ENCODE results near the gene SH3PXD2A. TPM values are rescaled to one million over a fixed set of nuclear protein-coding genes. Genes with fewer than 3 reads are reported as not detected.
"Not testable (repeated sequence)": the region's sequence is repeated elsewhere in the genome, so short reads cannot be mapped to it uniquely, and the experiment has no call there.

The SH3PXD2A gene
- total and polyA plus RNA-seq, 12 donors, result 5.7 to 34.5 (median 19.2) TPM

GRCh38 chr10:103849212-103849877, 6.0 kb downstream of the SH3PXD2A start:
- intact Hi-C loops (cut with DNase I), result no loop called here
- WGBS, 4 donors, result 72 to 87% (median 82%) methylated on average over 9 to 10 of the region's 10 CpGs
- Histone ChIP-seq H3K9me3 (replicated peaks in 1 of 3) (no peaks in the 10 kb centered on the region), H3K4me3 (no peak overlapping the region), H3K27me3 (no peaks in the 10 kb centered on the region), H3K27ac (peak overlapping the region in 2 of 5 donors; percentile 73 to 88), H3K36me3 (replicated peaks in 1 of 2) (no peaks in the 10 kb centered on the region), H3K4me1 (replicated peaks in 1 of 2) (peaks cover 0 to 54% of the 10 kb centered on the region in 2 donors)
- TF ChIP-seq CTCF (IDR thresholded peaks at IDR 0.05), result no peak
- no peak for TF ChIP-seq POLR2A (IDR thresholded peaks at IDR 0.05)
- no peak for DNase-seq

GRCh38 chr10:103847909-103848468, 7.4 kb downstream of the SH3PXD2A start:
- intact Hi-C loops (cut with DNase I), result no loop called here
- 72 to 85% (median 77%) methylated on average over 8 of the region's 8 CpGs for WGBS, 4 donors
- Histone ChIP-seq H3K4me3 (no peak overlapping the region), H3K9me3 (replicated peaks in 1 of 3) (no peaks in the 10 kb centered on the region), H3K36me3 (replicated peaks in 1 of 2) (no peaks in the 10 kb centered on the region), H3K27me3 (no peaks in the 10 kb centered on the region), H3K4me1 (replicated peaks in 1 of 2) (peaks cover 0 to 51% of the 10 kb centered on the region in 2 donors), H3K27ac (no peak overlapping the region)
- DNase-seq, result no peak
- TF ChIP-seq POLR2A (IDR thresholded peaks at IDR 0.05), result no peak
- TF ChIP-seq CTCF (IDR thresholded peaks at IDR 0.05), result peak in 1 of 6 experiments; percentile 11

- no peak overlapping the region for H3K27ac ChIP-seq
- 77 to 94% (median 85%) methylated on average over 4 to 7 of the region's 7 CpGs for WGBS, 4 donors
- intact Hi-C loops (cut with DNase I), result no loop called here
- H3K36me3 ChIP-seq (replicated peaks in 1 of 2), result no peaks in the 10 kb centered on the region
- no peaks in the 10 kb centered on the region for H3K9me3 ChIP-seq (replicated peaks in 1 of 3)
- no peaks in the 10 kb centered on the region for H3K27me3 ChIP-seq
- TF ChIP-seq POLR2A (IDR thresholded peaks at IDR 0.05), result no peak
- no peak for TF ChIP-seq CTCF (IDR thresholded peaks at IDR 0.05)
- H3K4me3 ChIP-seq, result no peak overlapping the region
- no peak for DNase-seq
- peaks cover 0 to 44% of the 10 kb centered on the region in 2 donors for H3K4me1 ChIP-seq (replicated peaks in 1 of 2)
These were observed 8.0 kb downstream of the SH3PXD2A start for GRCh38 chr10:103847346-103847745.

GRCh38 chr10:103845972-103846371, 9.4 kb downstream of the SH3PXD2A start:
- TF ChIP-seq POLR2A (IDR thresholded peaks at IDR 0.05), result no peak
- no peak for TF ChIP-seq CTCF (IDR thresholded peaks at IDR 0.05)
- Histone ChIP-seq H3K27me3 (no peaks in the 10 kb centered on the region), H3K27ac (peak overlapping the region in 1 of 5 donors; percentile 46), H3K9me3 (replicated peaks in 1 of 3) (no peaks in the 10 kb centered on the region), H3K4me3 (no peak overlapping the region), H3K4me1 (replicated peaks in 1 of 2) (peaks cover 0 to 32% of the 10 kb centered on the region in 2 donors), H3K36me3 (replicated peaks in 1 of 2) (no peaks in the 10 kb centered on the region)
- intact Hi-C loops (cut with DNase I), result no loop called here
- DNase-seq, result peak in 2 of 7 donors; percentile 38 to 40
- 55 to 63% (median 61%) methylated on average over 5 of the region's 5 CpGs for WGBS, 4 donors

GRCh38 chr10:103845346-103845745, 10.0 kb downstream of the SH3PXD2A start:
- H3K36me3 ChIP-seq (replicated peaks in 1 of 2); DNase-seq; H3K27me3 ChIP-seq; H3K27ac ChIP-seq; H3K9me3 ChIP-seq (replicated peaks in 1 of 3); H3K4me3 ChIP-seq; intact Hi-C loops (cut with DNase I): not testable (repeated sequence)
- H3K4me1 ChIP-seq (replicated peaks in 1 of 2), result peaks cover 0 to 29% of the 10 kb centered on the region in 2 donors
- 74 to 86% (median 83%) methylated on average over 3 of the region's 3 CpGs for WGBS, 4 donors

All from adrenal gland (tissue), 12 donors.